Measurements from ENCODE around the gene RNF5. TPM values are rescaled to one million over a fixed set of nuclear protein-coding genes. Genes with fewer than 3 reads are reported as not detected.

Gene RNF5
- total RNA-seq, 3 donors from 2014 or later: 79.0 to 114 (median 85.0) TPM

- Histone ChIP-seq H3K9me3 (no peaks in the 10 kb centered on the region), H3K36me3 (ENCODE audit: low read depth) (no peaks in the 10 kb centered on the region), H3K4me1 (ENCODE audit: low read depth) (peaks cover 21% of the 10 kb centered on the region), H3K4me3 (no peak overlapping the region)
- TF ChIP-seq CTCF (IDR thresholded peaks at IDR 0.05): no peak
- peak in 1 of 3 donors; percentile 48 for DNase-seq
- no peak for ATAC-seq
- intact Hi-C loops (cut with DNase I, micrococcal nuclease): no loop called here
These were observed 10.3 kb downstream of the RNF5 start for GRCh38 chr6:32188381-32189068.

- intact Hi-C loops (cut with DNase I, micrococcal nuclease): no loop called here
- peaks cover 21% of the 10 kb centered on the region for H3K4me1 ChIP-seq (ENCODE audit: low read depth)
- H3K4me3 ChIP-seq: peak overlapping the region; percentile 40
- H3K36me3 ChIP-seq (ENCODE audit: low read depth): no peaks in the 10 kb centered on the region
- no peaks in the 10 kb centered on the region for H3K9me3 ChIP-seq
- ATAC-seq: no peak
- TF ChIP-seq CTCF (IDR thresholded peaks at IDR 0.05): no peak
- peak in 1 of 3 donors; percentile 51 for DNase-seq
These were observed 11.0 kb downstream of the RNF5 start for GRCh38 chr6:32189069-32189741.

GRCh38 chr6:32189742-32190053 is 11.5 kb downstream of the RNF5 start:
- H3K36me3 ChIP-seq (ENCODE audit: low read depth): no peaks in the 10 kb centered on the region
- ATAC-seq (peak; percentile 0), DNase-seq (peak in 1 of 3 donors; percentile 78)
- peak overlapping the region; percentile 40 for H3K4me3 ChIP-seq
- intact Hi-C loops (cut with DNase I, micrococcal nuclease): no loop called here
- H3K9me3 ChIP-seq: no peaks in the 10 kb centered on the region
- TF ChIP-seq CTCF (IDR thresholded peaks at IDR 0.05): no peak
- peaks cover 23% of the 10 kb centered on the region for H3K4me1 ChIP-seq (ENCODE audit: low read depth)

GRCh38 chr6:32190054-32190851 is 12.0 kb downstream of the RNF5 start, which contains the start of gene PBX2:
Gene PBX2 (minus strand): TSS chr6:32190202. CDS start chr6:32189915, 287 bp downstream.
- Histone ChIP-seq H3K36me3 (ENCODE audit: low read depth) (no peaks in the 10 kb centered on the region), H3K4me1 (ENCODE audit: low read depth) (peaks cover 27% of the 10 kb centered on the region), H3K9me3 (no peaks in the 10 kb centered on the region), H3K4me3 (peak within 1 kb of the TSS; percentile 40)
- intact Hi-C loops (cut with DNase I, micrococcal nuclease): no loop called here
- ATAC-seq (peak; percentile 86), DNase-seq (peak; percentile 90 to 96 (median 91))
- no peak for TF ChIP-seq CTCF (IDR thresholded peaks at IDR 0.05)

- ATAC-seq (no peak), DNase-seq (no peak)
- Histone ChIP-seq H3K36me3 (ENCODE audit: low read depth) (peaks cover 5% of the 10 kb centered on the region), H3K4me3 (no peak overlapping the region), H3K9me3 (no peaks in the 10 kb centered on the region), H3K4me1 (ENCODE audit: low read depth) (peaks cover 30% of the 10 kb centered on the region)
- intact Hi-C loops (cut with DNase I, micrococcal nuclease): no loop called here
- no peak for TF ChIP-seq CTCF (IDR thresholded peaks at IDR 0.05)
These were observed 12.9 kb downstream of the RNF5 start for GRCh38 chr6:32190911-32191677.
